ENCODE results near the gene POLR3H. TPM values are rescaled to one million over a fixed set of nuclear protein-coding genes. Genes with fewer than 3 reads are reported as not detected.
A peak's percentile ranks its signal among the peaks of the same experiment; 100 is the strongest.

Gene POLR3H
- total RNA-seq, 1 experiment from 2014 or later: 21.2 TPM

DNA sequence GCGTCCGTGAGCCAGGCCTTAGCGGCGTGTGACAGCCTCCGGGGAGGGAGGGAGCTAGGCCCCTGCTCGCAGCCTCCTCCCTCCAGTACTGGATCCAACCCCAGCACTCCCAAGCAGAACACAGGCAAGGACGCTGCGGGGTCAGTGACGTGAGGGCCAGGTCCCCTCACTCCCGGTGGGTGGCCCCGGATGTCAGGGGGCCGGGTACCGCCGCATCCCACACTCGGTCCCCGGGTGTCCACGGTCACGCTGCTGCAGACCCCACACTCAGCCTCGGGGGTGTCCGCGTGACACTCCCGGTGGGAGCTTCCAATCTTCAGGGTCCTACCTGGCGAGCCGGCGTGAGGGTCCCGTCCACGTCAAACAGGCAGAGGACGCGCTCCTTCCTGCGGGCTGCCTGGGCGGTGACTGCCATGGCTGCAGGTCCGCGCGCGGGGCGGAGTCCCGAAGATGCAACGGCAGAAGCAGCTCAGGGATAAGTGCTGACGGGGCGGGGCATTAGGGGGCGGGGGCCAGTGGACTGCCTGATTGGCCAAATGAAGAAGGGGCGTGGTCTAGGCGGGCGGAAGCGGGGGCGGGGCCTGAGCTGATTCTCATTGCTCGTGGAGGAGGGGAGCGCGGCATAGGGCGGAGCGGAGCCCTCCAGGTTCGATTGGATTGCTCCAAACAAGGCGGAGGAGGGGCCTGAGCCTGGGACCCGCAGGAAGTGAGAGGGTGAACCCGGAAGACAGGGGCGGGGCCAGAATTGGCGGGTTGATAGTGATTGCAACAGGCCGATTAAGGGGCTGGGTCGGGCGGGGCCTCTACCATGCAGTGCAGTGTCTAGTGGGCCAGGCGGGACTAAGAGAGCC lies 45.3 kb upstream of the POLR3H start, which contains the start of gene PMM1:
PMM1 (minus strand) TSS at position 450 of the 851 bp plus-strand sequence; CDS start at position 415, 35 bp downstream.
- no TSS peak for BruUV-seq (replicated peaks)
- Histone ChIP-seq H3K9ac (ENCODE audit: low read length) (peak within 1 kb of the TSS; percentile 70), H3K9me2 (replicated peaks; ENCODE audit: low read length) (no peaks in the 10 kb centered on the region), H3K4me1 (ENCODE audit: insufficient read depth, low read length) (peaks cover 17% of the 10 kb centered on the region), H3K4me2 (ENCODE audit: low read length) (peak within 1 kb of the TSS; percentile 99), H3K4me3 (ENCODE audit: low read length) (peak within 1 kb of the TSS; percentile 94), H3K9me3 (ENCODE audit: low read length) (no peaks in the 10 kb centered on the region), H2AFZ (ENCODE audit: low read length) (peak within 1 kb of the TSS; percentile 82), H3K27me3 (ENCODE audit: low read length) (no peaks in the 10 kb centered on the region), H4K20me1 (ENCODE audit: low read length) (no peaks in the 10 kb centered on the region), H3K36me3 (ENCODE audit: low read depth, low read length) (no peaks in the 10 kb centered on the region), H3K79me2 (ENCODE audit: low read length) (peaks cover 14% of the 10 kb centered on the region), H3F3A (ENCODE audit: low read length, unreplicated experiment) (no peaks in the 10 kb centered on the region), H3K27ac (ENCODE audit: low read length) (no peak within 1 kb of the TSS)
- ChIA-PET CTCF (interaction anchor here (0.6 to 1.5 kb wide), 4 partner anchors 13 to 77 kb away, joined by 3 to 11 read pairs (median 4); partner anchors contain the start of gene POLR3H), POLR2A (ENCODE audit: unreplicated experiment) (interaction anchor here (0.6 to 0.8 kb wide), 6 partner anchors 31 to 501 kb away, joined by 3 to 17 read pairs (median 6); partner anchors contain the start of genes DESI1, NDUFA6 and XRCC6)
- ATAC-seq (peak; percentile 94), DNase-seq (peak; percentile 98)
- intact Hi-C loops (cut with micrococcal nuclease): no loop called here
- TF ChIP-seq EZH2 (IDR thresholded peaks at IDR 0.05; ENCODE audit: low read length, unreplicated experiment) (no peak), EZH2phosphoT487 (IDR thresholded peaks at IDR 0.05; ENCODE audit: borderline replicate concordance, low read length) (no peak)
- TF ChIP-seq, protein P1, sequence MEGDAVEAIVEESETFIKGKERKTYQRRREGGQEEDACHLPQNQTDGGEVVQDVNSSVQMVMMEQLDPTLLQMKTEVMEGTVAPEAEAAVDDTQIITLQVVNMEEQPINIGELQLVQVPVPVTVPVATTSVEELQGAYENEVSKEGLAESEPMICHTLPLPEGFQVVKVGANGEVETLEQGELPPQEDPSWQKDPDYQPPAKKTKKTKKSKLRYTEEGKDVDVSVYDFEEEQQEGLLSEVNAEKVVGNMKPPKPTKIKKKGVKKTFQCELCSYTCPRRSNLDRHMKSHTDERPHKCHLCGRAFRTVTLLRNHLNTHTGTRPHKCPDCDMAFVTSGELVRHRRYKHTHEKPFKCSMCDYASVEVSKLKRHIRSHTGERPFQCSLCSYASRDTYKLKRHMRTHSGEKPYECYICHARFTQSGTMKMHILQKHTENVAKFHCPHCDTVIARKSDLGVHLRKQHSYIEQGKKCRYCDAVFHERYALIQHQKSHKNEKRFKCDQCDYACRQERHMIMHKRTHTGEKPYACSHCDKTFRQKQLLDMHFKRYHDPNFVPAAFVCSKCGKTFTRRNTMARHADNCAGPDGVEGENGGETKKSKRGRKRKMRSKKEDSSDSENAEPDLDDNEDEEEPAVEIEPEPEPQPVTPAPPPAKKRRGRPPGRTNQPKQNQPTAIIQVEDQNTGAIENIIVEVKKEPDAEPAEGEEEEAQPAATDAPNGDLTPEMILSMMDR (conservative IDR thresholded peaks at IDR 0.05; ENCODE audit: low read depth, low read length): no peak

DNA sequence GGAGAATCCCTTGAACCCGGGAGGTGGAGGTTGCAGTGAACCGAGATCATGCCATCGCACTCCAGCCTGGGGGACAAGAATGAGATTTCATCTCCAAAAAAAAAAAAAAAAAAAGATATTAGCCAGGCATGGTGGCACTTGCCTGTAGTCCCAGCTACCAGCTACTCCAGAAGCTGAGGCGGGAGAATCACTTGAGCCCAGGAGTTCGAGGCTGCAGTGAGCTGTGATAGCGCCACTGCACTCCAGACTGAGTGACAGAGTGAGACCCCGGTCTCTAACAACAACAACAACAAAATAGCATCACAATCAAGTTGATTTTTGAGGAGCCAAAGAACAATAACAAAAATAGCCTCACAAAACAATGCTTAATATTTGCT lies 43.1 kb upstream of the POLR3H start:
- Histone ChIP-seq H3K4me3 (ENCODE audit: low read length) (peak overlapping the region; percentile 94; the same call in 1 of the 2 replicates), H3K4me2 (ENCODE audit: low read length) (peak overlapping the region; percentile 99; the same call in 1 of the 2 replicates), H2AFZ (ENCODE audit: low read length) (no peak overlapping the region), H3K36me3 (ENCODE audit: low read depth, low read length) (no peaks in the 10 kb centered on the region), H3K27me3 (ENCODE audit: low read length) (no peaks in the 10 kb centered on the region), H3K79me2 (ENCODE audit: low read length) (peaks cover 14% of the 10 kb centered on the region), H3F3A (ENCODE audit: low read length, unreplicated experiment) (no peaks in the 10 kb centered on the region), H3K9me2 (replicated peaks; ENCODE audit: low read length) (no peaks in the 10 kb centered on the region), H3K4me1 (ENCODE audit: insufficient read depth, low read length) (peaks cover 17% of the 10 kb centered on the region), H3K9me3 (ENCODE audit: low read length) (no peaks in the 10 kb centered on the region), H3K9ac (ENCODE audit: low read length) (no peak overlapping the region), H4K20me1 (ENCODE audit: low read length) (no peaks in the 10 kb centered on the region), H3K27ac (ENCODE audit: low read length) (no peak overlapping the region)
- intact Hi-C loops (cut with micrococcal nuclease): no loop called here
- ChIA-PET POLR2A (ENCODE audit: unreplicated experiment) (no interaction called here), CTCF (no interaction called here)
- DNase-seq: no peak
- ATAC-seq: no peak
- TF ChIP-seq, protein P1 (conservative IDR thresholded peaks at IDR 0.05; ENCODE audit: low read depth, low read length): no peak
- TF ChIP-seq EZH2 (IDR thresholded peaks at IDR 0.05; ENCODE audit: low read length, unreplicated experiment) (no peak), EZH2phosphoT487 (IDR thresholded peaks at IDR 0.05; ENCODE audit: borderline replicate concordance, low read length) (no peak)
- no TSS peak for BruUV-seq (replicated peaks)

DNA sequence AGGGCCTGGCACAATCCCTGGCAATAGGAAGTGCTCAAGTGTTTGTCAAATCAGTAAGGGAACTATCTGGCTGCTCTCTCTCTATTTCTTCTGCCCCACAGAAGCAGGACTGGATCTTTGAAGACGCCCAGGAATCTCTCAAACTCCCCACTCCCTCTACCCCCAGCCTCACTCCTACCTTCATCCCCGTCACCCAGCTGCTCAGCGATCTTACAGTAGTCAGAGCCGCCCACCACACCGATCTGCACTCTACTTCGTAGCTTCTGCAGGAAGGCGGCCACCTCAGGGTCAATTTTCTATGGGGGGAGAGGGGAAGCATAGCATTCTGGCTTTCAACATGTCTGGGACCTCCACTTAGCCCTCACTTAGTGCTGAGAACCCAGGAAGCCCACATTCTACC lies 41.6 kb upstream of the POLR3H start:
- H2AFZ ChIP-seq (ENCODE audit: low read length): no peak overlapping the region
- no peak overlapping the region for H3K27ac ChIP-seq (ENCODE audit: low read length)
- H3K4me3 ChIP-seq (ENCODE audit: low read length): no peak overlapping the region
- H3K9me3 ChIP-seq (ENCODE audit: low read length): no peaks in the 10 kb centered on the region
- TF ChIP-seq EZH2phosphoT487 (IDR thresholded peaks at IDR 0.05; ENCODE audit: borderline replicate concordance, low read length): no peak
- no peak for TF ChIP-seq EZH2 (IDR thresholded peaks at IDR 0.05; ENCODE audit: low read length, unreplicated experiment)
- TF ChIP-seq, protein P1 (conservative IDR thresholded peaks at IDR 0.05; ENCODE audit: low read depth, low read length): no peak
- CTCF ChIA-PET: no interaction called here
- no peaks in the 10 kb centered on the region for H3K9me2 ChIP-seq (replicated peaks; ENCODE audit: low read length)
- peaks cover 14% of the 10 kb centered on the region for H3K79me2 ChIP-seq (ENCODE audit: low read length)
- no peaks in the 10 kb centered on the region for H3K27me3 ChIP-seq (ENCODE audit: low read length)
- no peak overlapping the region for H3K4me2 ChIP-seq (ENCODE audit: low read length)
- no peak overlapping the region for H3K9ac ChIP-seq (ENCODE audit: low read length)
- no peaks in the 10 kb centered on the region for H3F3A ChIP-seq (ENCODE audit: low read length, unreplicated experiment)
- ATAC-seq (no peak), DNase-seq (no peak)
- BruUV-seq (replicated peaks): no TSS peak
- H3K36me3 ChIP-seq (ENCODE audit: low read depth, low read length): no peaks in the 10 kb centered on the region
- no peaks in the 10 kb centered on the region for H4K20me1 ChIP-seq (ENCODE audit: low read length)
- peaks cover 17% of the 10 kb centered on the region for H3K4me1 ChIP-seq (ENCODE audit: insufficient read depth, low read length)
- POLR2A ChIA-PET (ENCODE audit: unreplicated experiment): no interaction called here
- intact Hi-C loops (cut with micrococcal nuclease): no loop called here

Measured in PC-3 (cell line).